Large intestine (tissue), 3 donors: ENCODE results near the gene OTOG. TPM values are rescaled to one million over a fixed set of nuclear protein-coding genes. Genes with fewer than 3 reads are reported as not detected.

Experiments used
- DNase-seq, 2 donors: peaks; one replicate each; pipeline versions ENCODE4 v3.0.0 to v3.0.0-alpha.2; 2013
- H3K27ac ChIP-seq: one replicate; pipeline ENCODE4 v1.5.1; 2013; ENCODE audit warnings: low read length
- H3K27me3 ChIP-seq: 2 replicates; pipeline ENCODE4 v1.6.1; 2013; ENCODE audit warnings: low read length; ENCODE audit not compliant: control insufficient read depth, insufficient read depth
- H3K36me3 ChIP-seq: 2 replicates; pipeline ENCODE4 v1.6.1; 2013; ENCODE audit warnings: low read length; ENCODE audit not compliant: control insufficient read depth, insufficient read depth
- H3K4me1 ChIP-seq: one replicate; pipeline ENCODE4 v1.6.1; 2013; ENCODE audit warnings: low read length; ENCODE audit not compliant: control insufficient read depth, insufficient read depth
- H3K4me3 ChIP-seq: one replicate; pipeline ENCODE4 v1.5.1; 2013; ENCODE audit warnings: low read length
- H3K9me3 ChIP-seq: one replicate; pipeline ENCODE4 v1.6.1; 2013; ENCODE audit warnings: mild to moderate bottlenecking, low read depth, low read length, moderate library complexity; ENCODE audit not compliant: control insufficient read depth
- WGBS: methylation state at CpG from one replicate; pipeline ENCODE4 v1.1.5; 2013; ENCODE audit warnings: low lambda C conversion rate; ENCODE audit not compliant: insufficient coverage; 5-methylcytosine and 5-hydroxymethylcytosine counted together
- polyA plus RNA-seq: library from polyadenylated mRNA; unstranded; fragments of 120-200 nt; gene quantifications from one replicate; pipeline ENCODE4 v1.2.1, GENCODE V29; 2013

Gene OTOG
- polyA plus RNA-seq, 1 donor: 0.10 TPM

DNA sequence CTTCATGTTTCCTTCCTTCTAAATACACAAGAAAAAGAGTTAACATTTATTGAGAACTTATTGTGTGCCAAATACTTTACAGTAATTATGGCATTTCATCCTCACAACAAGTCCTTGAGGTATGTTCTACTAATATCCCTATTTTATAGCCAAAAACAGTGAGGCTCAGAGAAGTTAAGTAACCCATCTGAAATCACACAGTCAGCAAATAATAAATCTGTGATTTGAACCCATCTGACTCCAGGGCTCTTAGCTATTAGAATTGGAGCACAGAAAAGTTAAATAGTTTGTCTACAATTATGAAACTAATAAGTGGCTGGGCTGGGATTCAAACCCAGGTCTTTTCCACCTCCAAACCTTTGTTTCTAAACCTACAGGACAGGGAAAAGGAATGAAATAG lies 135.8 kb downstream of the OTOG start:
- DNase-seq: no peak
- Histone ChIP-seq H3K4me3 (no peak overlapping the region), H3K36me3 (no peaks in the 10 kb centered on the region), H3K9me3 (no peaks in the 10 kb centered on the region), H3K27ac (no peak overlapping the region), H3K27me3 (peaks cover 43% of the 10 kb centered on the region), H3K4me1 (no peaks in the 10 kb centered on the region)

GRCh38 chr11:17683377-17684161 lies 136.5 kb downstream of the OTOG start:
- no peaks in the 10 kb centered on the region for H3K4me1 ChIP-seq
- WGBS: no CpG with 5 or more reads among the region's 12 CpGs
- H3K4me3 ChIP-seq: no peak overlapping the region
- H3K27me3 ChIP-seq: peaks cover 47% of the 10 kb centered on the region
- no peak for DNase-seq
- H3K27ac ChIP-seq: no peak overlapping the region
- no peaks in the 10 kb centered on the region for H3K36me3 ChIP-seq
- H3K9me3 ChIP-seq: no peaks in the 10 kb centered on the region

GRCh38 chr11:17684550-17684949 lies 137.5 kb downstream of the OTOG start:
- H3K4me1 ChIP-seq: no peaks in the 10 kb centered on the region
- WGBS: no CpG with 5 or more reads among the region's 5 CpGs
- no peak overlapping the region for H3K27ac ChIP-seq
- no peaks in the 10 kb centered on the region for H3K36me3 ChIP-seq
- H3K9me3 ChIP-seq: no peaks in the 10 kb centered on the region
- peaks cover 44% of the 10 kb centered on the region for H3K27me3 ChIP-seq
- DNase-seq: no peak
- H3K4me3 ChIP-seq: no peak overlapping the region

- Histone ChIP-seq H3K27me3 (peaks cover 46% of the 10 kb centered on the region), H3K9me3 (no peaks in the 10 kb centered on the region), H3K4me3 (no peak overlapping the region), H3K36me3 (no peaks in the 10 kb centered on the region), H3K4me1 (no peaks in the 10 kb centered on the region), H3K27ac (no peak overlapping the region)
- no CpG with 5 or more reads among the region's 8 CpGs for WGBS
- no peak for DNase-seq
Observed at GRCh38 chr11:17686231-17686980, 139.3 kb downstream of the OTOG start.

GRCh38 chr11:17687946-17688670 lies 141.0 kb downstream of the OTOG start:
- WGBS: no CpG with 5 or more reads among the region's 18 CpGs
- no peak for DNase-seq
- Histone ChIP-seq H3K4me1 (no peaks in the 10 kb centered on the region), H3K27ac (no peak overlapping the region), H3K27me3 (peaks cover 55% of the 10 kb centered on the region), H3K9me3 (no peaks in the 10 kb centered on the region), H3K36me3 (no peaks in the 10 kb centered on the region), H3K4me3 (no peak overlapping the region)

- peaks cover 65% of the 10 kb centered on the region for H3K27me3 ChIP-seq
- WGBS: no CpG with 5 or more reads among the region's 2 CpGs
- no peak overlapping the region for H3K27ac ChIP-seq
- no peaks in the 10 kb centered on the region for H3K9me3 ChIP-seq
- H3K4me1 ChIP-seq: no peaks in the 10 kb centered on the region
- H3K36me3 ChIP-seq: no peaks in the 10 kb centered on the region
- H3K4me3 ChIP-seq: no peak overlapping the region
- no peak for DNase-seq
Observed at GRCh38 chr11:17691550-17691949, 144.5 kb downstream of the OTOG start.

GRCh38 chr11:17691976-17692375 lies 144.9 kb downstream of the OTOG start:
- WGBS: no CpG with 5 or more reads among the region's 10 CpGs
- H3K27ac ChIP-seq: no peak overlapping the region
- H3K4me1 ChIP-seq: no peaks in the 10 kb centered on the region
- no peak for DNase-seq
- H3K4me3 ChIP-seq: no peak overlapping the region
- H3K36me3 ChIP-seq: no peaks in the 10 kb centered on the region
- H3K27me3 ChIP-seq: peaks cover 69% of the 10 kb centered on the region
- H3K9me3 ChIP-seq: no peaks in the 10 kb centered on the region

- WGBS: no CpG with 5 or more reads among the region's 7 CpGs
- H3K27ac ChIP-seq: no peak overlapping the region
Observed at GRCh38 chr11:17692931-17693330, 145.9 kb downstream of the OTOG start.

DNA sequence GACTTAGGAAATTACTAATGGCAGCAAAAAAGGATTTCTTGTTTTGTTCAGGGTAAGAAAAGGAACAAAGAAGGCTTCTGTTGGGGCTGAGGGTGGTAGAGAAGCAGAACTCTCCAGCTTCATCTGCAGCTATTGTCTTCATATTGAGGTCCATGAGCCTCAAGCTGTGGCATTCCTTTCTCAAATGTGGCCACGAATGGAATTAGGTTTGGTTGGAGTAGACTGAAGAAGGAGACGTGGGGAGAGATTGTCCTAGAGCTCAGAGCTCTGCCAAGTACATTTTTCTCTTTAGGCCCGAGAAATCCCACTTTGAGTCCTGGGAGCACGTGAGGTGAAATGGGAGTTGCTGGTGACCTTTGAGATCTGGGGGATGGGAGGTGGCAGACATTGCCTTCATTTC lies 146.5 kb downstream of the OTOG start:
- Histone ChIP-seq H3K4me1 (no peaks in the 10 kb centered on the region), H3K9me3 (no peaks in the 10 kb centered on the region), H3K27ac (no peak overlapping the region), H3K27me3 (peaks cover 67% of the 10 kb centered on the region), H3K4me3 (no peak overlapping the region), H3K36me3 (no peaks in the 10 kb centered on the region)
- no CpG with 5 or more reads among the region's 4 CpGs for WGBS
- no peak for DNase-seq

More at GRCh38 chr11:17692931-17693330, 145.9 kb downstream of the OTOG start:
- Histone ChIP-seq H3K36me3 (no peaks in the 10 kb centered on the region), H3K4me1 (no peaks in the 10 kb centered on the region), H3K4me3 (no peak overlapping the region), H3K9me3 (no peaks in the 10 kb centered on the region), H3K27me3 (peaks cover 70% of the 10 kb centered on the region)
- no peak for DNase-seq

- H3K4me3 ChIP-seq: no peak overlapping the region
- no peak overlapping the region for H3K27ac ChIP-seq
- H3K27me3 ChIP-seq: peaks cover 71% of the 10 kb centered on the region
- H3K36me3 ChIP-seq: no peaks in the 10 kb centered on the region
- no peaks in the 10 kb centered on the region for H3K9me3 ChIP-seq
- no peak for DNase-seq
- no peaks in the 10 kb centered on the region for H3K4me1 ChIP-seq
- no CpG with 5 or more reads among the region's 10 CpGs for WGBS
Observed at GRCh38 chr11:17694494-17695110, 147.5 kb downstream of the OTOG start.
